CD4-positive, alpha-beta T cell treated with Interleukin-10 for 1 hour (primary cell): ENCODE results near the gene ARHGAP32.

Source experiments
- DNase-seq: peaks from one replicate; pipeline ENCODE4 v3.0.0-alpha.2; 2020

ARHGAP32 gene

GRCh38 chr11:129192150-129192549, at the start of gene ARHGAP32:
Gene ARHGAP32 (minus strand): TSS chr11:129192325. CDS start chr11:129192198, 127 bp downstream.
- no peak for DNase-seq

- DNase-seq, result no peak
Measured at GRCh38 chr11:129239207-129239606, 47.1 kb upstream of the ARHGAP32 start.

- DNase-seq, result no peak
Measured at GRCh38 chr11:129237880-129238638, 45.9 kb upstream of the ARHGAP32 start.

GRCh38 chr11:129237456-129237855, 45.3 kb upstream of the ARHGAP32 start:
- no peak for DNase-seq

GRCh38 chr11:129236850-129237249, 44.7 kb upstream of the ARHGAP32 start:
- DNase-seq, result no peak

- no peak for DNase-seq
Measured at GRCh38 chr11:129234978-129235377, 42.9 kb upstream of the ARHGAP32 start.

GRCh38 chr11:129230006-129230405, 37.9 kb upstream of the ARHGAP32 start:
- no peak for DNase-seq

GRCh38 chr11:129226207-129226798, 34.2 kb upstream of the ARHGAP32 start:
- no peak for DNase-seq

GRCh38 chr11:129225190-129225589, 33.1 kb upstream of the ARHGAP32 start:
- no peak for DNase-seq

GRCh38 chr11:129224538-129224937, 32.4 kb upstream of the ARHGAP32 start:
- DNase-seq, result no peak

GRCh38 chr11:129223701-129224149, 31.6 kb upstream of the ARHGAP32 start:
- DNase-seq, result no peak

GRCh38 chr11:129223260-129223659, 31.1 kb upstream of the ARHGAP32 start:
- no peak for DNase-seq

GRCh38 chr11:129222158-129222557, 30.0 kb upstream of the ARHGAP32 start:
- no peak for DNase-seq

GRCh38 chr11:129215506-129216245, 23.6 kb upstream of the ARHGAP32 start:
- no peak for DNase-seq

- no peak for DNase-seq
Measured at GRCh38 chr11:129214710-129215295, 22.7 kb upstream of the ARHGAP32 start.

GRCh38 chr11:129213261-129213660, 21.1 kb upstream of the ARHGAP32 start:
- no peak for DNase-seq

GRCh38 chr11:129211397-129211796, 19.3 kb upstream of the ARHGAP32 start:
- no peak for DNase-seq

GRCh38 chr11:129210831-129211181, 18.7 kb upstream of the ARHGAP32 start:
- DNase-seq, result no peak

- no peak for DNase-seq
Measured at GRCh38 chr11:129209891-129210830, 18.0 kb upstream of the ARHGAP32 start.

GRCh38 chr11:129208863-129209262, 16.7 kb upstream of the ARHGAP32 start:
- no peak for DNase-seq

GRCh38 chr11:129204150-129204838, 12.2 kb upstream of the ARHGAP32 start:
- DNase-seq, result no peak

- DNase-seq, result no peak
Measured at GRCh38 chr11:129202646-129203045, 10.5 kb upstream of the ARHGAP32 start.
